NAMALWA (cell line): ENCODE measurements around the gene CDH19.

ENCODE experiments used
- DNase-seq: peaks from one replicate; pipeline ENCODE4 v3.0.0-alpha.2; 2015; ENCODE audit warnings: low spot score

The CDH19 gene

DNA sequence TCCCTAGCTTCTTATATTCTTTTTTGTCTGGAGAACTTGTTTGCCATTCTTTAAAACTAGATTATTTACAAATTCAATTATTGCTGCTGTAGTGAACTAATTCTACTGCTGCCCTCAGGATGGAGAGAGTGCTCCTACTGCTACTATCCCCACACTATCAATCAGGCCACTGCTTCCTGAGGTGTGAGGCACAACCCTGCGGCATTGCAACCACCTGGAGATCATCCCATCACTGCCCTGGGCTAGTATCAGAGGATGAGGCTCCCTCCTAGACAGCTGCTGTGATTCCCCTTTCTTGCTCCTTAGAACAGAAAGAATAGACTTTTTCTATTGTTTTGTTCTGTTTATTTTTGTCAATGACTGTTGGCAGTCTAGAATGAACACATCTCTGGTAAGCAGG is 146.6 kb downstream of the CDH19 start:
- no peak for DNase-seq
